Hepatocyte (in vitro differentiated cells): ENCODE measurements around the gene BCL3.

Experiments used
- EZH2 ChIP-seq: fragments of 200-600 bp; sonication (generic); IDR thresholded peaks from 2 replicates; pipeline ENCODE4 v1.6.1; 2016; ENCODE audit warnings: antibody characterized with exemption, mild to moderate bottlenecking, borderline replicate concordance
- EZH2phosphoT487 ChIP-seq: fragments of 200-600 bp; sonication (generic); IDR thresholded peaks from one replicate; pipeline ENCODE4 v1.6.1; 2018; ENCODE audit warnings: antibody characterized with exemption, mild to moderate bottlenecking, low read depth, moderate library complexity; ENCODE audit not compliant: unreplicated experiment, severe bottlenecking
- TF ChIP-seq, protein P1 (sequence below): fragments of 200-600 bp; sonication (generic); IDR thresholded peaks from 2 replicates; pipeline ENCODE4 v1.5.1; 2016; ENCODE audit warnings: antibody characterized with exemption, mild to moderate bottlenecking; ENCODE audit not compliant: poor library complexity

DNA sequence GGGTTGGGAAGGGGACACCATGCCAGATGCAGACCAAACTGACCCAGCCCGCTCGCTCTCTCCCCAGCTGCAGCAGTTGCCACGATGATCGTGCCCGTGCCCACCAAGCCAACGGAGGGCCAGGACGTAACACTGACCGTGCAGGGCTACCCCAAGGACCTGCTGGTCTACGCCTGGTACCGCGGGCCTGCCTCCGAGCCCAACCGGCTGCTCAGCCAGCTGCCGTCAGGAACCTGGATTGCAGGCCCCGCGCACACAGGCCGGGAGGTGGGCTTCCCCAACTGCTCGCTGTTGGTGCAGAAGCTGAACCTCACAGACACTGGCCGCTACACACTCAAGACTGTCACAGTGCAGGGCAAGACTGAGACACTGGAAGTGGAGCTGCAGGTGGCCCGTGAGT, 40.7 kb upstream of the BCL3 start:
- TF ChIP-seq, protein P1, sequence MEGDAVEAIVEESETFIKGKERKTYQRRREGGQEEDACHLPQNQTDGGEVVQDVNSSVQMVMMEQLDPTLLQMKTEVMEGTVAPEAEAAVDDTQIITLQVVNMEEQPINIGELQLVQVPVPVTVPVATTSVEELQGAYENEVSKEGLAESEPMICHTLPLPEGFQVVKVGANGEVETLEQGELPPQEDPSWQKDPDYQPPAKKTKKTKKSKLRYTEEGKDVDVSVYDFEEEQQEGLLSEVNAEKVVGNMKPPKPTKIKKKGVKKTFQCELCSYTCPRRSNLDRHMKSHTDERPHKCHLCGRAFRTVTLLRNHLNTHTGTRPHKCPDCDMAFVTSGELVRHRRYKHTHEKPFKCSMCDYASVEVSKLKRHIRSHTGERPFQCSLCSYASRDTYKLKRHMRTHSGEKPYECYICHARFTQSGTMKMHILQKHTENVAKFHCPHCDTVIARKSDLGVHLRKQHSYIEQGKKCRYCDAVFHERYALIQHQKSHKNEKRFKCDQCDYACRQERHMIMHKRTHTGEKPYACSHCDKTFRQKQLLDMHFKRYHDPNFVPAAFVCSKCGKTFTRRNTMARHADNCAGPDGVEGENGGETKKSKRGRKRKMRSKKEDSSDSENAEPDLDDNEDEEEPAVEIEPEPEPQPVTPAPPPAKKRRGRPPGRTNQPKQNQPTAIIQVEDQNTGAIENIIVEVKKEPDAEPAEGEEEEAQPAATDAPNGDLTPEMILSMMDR = no peak
- TF ChIP-seq EZH2phosphoT487 = no peak
- no peak for TF ChIP-seq EZH2
